Inflammatory macrophage treated with lipopolysaccharide for 4 hours (primary cell): ENCODE results near the gene MANF.
A peak's percentile ranks its signal among the peaks of the same experiment; 100 is the strongest.
"Not testable (repeated sequence)": the region's sequence is repeated elsewhere in the genome, so short reads cannot be mapped to it uniquely, and the experiment has no call there.

Experiments used
- DNase-seq: peaks from one replicate; pipeline ENCODE4 v3.0.0-alpha.2; 2020

MANF gene

DNA sequence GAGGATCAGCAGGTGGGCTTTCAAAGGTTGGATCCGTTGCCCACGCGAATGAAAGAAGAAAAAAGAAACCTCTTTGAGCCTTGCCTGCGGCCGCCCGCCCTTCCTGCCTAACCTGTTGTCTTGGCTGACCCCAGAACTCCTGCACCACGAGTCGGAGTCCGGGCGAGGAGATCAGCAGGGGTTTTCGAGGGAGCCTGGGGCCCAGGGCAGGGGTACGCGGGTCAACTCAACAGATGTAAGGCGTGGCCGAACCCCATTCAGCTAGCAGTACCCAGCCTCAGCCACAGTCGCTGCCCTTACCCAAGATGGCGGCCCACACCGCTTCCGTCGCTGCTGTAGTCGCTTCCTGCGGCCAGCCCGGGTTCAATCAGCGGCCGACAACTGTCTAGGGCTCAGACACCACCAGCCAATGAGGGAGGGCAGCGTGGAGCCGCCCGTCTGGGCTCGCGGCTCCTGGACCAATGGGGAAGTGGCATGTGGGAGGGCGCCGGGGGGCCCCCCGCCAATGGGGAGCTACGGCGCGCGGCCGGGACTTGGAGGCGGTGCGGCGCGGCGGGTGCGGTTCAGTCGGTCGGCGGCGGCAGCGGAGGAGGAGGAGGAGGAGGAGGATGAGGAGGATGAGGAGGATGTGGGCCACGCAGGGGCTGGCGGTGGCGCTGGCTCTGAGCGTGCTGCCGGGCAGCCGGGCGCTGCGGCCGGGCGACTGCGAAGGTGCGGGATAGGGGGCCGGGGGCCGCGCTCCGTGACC, at the start of gene MANF:
Gene MANF, plus strand, starts transcription at position 566 of the 748 bp plus-strand sequence. Its CDS starts 52 bp downstream, at position 618.
- DNase-seq, result peak; percentile 99

DNA sequence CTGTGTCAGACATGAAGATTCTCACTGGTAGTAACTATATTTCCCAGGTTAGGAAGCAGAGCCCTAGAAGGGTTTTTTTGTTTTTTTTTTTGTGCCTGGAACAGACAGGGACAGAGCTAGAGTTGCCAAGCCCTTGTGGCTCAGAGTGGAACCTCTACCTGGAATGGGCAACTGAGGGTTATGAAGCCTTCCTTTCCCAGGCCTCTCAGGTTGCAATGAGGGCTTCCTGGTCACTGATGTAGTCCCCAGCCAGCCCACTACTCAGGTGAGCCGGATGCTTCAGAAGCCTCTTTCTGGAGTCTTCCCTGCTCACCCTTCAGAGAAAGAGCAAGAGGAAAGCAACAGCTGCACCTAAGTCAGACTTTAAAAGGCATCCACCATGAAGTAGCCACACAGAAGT, 48.8 kb upstream of the MANF start:
- DNase-seq, result no peak

DNA sequence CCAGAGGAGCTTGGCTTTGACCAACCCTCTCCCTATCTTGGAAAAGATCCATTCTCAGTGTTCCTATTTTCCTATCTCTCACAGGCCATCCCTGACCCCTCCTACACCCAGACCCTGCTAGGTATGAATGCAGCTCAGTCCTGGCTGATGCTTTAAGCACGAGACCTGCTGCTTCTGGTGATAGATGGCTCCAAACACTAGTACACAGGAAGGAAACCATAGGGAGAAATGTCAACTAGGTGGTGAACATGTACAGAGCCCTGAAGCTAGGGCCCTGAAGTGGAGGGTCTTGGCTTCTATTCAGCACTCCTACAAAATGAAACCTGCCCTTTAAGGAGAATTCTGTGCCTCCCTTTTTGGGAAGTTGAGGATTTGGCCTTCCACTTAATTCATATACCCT, 47.4 kb upstream of the MANF start:
- no peak for DNase-seq

DNA sequence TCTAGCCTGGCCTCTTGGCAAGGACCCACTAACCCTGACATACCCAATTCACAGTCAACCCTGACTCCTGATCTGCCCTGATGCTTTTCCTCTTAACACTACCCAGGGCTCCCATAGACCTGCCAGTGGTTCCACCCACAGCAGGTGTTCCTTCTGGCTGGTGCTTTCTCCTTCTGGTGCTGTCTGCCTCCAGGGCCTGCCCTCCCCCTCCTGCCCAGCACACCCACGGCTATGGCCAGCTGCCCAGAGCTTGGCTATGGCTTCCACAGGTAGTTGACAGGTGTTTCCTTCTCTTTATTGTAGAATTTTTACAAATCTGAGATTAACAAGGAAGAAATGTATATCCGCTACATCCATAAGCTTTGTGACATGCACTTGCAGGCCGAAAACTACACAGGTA, 46.5 kb upstream of the MANF start:
- DNase-seq, result no peak

DNA sequence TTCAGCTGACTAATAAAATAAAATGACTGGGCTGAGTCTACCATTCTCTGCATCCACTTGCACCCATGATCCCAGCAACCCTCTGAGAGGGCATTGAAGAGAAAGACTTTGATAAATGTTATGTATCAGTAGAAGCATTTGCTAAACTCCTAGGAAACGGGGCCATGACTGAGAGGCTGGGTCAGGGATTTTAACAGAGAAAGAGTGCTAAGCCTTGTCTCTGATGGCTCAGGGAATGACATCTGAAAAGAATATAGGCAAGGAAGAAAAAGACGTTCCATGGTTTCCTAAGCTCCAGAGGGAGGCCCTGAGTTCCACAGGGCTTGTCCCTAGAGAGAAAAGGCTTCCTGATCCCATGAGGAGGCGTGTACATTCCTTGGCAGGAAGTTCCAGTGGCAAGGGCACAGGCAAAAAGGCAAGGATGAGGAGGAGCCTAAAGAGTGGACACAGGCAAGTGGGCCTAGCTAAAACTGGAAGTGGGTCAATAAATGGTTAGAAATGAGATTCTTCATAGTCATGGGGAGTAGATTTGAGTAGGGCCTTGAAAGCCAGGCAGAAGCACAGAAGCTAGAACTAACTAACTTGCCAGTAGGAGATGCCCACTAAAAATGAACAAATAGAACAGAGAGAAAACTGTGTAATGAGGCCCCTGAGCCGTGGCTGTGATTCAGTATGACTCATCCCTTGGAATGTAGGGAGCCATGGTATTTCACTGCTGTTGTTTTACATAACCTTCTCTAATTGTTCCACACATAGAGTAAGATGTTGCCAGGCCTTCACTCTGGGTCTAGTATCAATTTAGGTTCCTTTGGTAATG, 44.9 kb upstream of the MANF start:
- peak; percentile 9 for DNase-seq

DNA sequence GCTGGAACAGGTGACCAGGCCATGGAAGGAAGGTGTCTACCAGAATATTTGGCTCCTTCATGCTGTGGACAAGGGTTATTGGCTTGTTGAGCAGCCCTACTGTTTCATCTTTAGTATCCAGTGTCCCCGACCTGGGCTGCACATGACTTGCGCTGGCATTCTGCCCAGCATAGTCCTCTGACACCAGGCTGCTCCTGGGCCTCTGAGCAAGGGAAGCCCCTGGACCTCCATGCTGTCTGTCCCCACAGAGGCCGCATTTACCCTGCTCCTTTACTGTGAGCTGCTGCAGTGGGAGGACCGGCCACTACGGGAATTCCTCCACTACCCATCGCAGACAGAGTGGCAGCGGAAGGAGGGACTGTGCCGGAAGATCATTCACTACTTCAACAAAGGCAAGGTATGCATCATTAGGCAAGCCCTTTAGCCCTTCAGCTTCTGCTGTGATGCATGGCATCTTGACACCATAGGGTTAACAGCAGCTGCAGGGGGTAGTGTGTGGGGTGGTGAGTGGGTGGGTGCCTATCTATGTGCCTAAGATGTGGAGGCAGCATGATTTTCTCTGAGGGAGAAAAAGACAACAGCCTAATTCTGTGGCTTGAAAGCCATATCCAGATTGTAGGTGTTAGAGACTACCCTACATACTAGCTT, 44.0 kb upstream of the MANF start:
- DNase-seq, result no peak

DNA sequence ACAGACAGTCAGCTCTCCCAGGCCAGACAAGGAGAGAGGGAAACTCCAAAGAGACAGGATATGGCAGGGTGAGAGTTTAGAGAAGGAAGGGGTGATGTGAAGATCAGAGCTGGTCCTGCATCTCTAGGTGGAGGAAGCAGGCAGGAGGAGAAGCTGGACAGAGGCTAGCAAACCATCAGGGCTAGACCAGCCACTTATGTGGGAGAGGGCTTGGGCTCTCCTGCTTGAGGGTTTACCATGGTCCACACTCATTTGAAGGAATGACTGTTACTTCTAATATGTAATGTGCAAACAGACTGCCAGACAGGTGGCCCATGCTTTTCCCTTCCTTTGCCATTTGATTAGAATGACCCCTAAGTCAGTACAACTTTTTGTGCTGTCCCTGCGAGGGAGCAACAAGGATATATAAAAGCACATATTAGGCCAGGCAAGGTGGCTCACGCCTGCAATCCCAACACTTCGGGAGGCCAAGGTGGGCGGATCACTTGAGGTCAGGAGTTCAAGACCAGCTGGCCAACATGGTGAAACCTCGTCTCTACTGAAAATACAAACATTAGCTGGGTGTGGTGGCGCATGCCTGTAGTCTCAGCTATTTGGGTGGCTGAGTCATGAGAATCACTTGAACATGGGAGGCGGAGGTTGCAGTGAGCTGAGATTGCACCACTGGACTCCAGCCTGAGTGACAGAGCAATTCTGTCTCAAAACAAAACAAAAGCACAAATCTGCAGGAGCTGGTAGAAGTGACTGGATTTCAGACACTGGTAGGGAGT, 41.0 kb upstream of the MANF start:
- peak; percentile 45 for DNase-seq

DNA sequence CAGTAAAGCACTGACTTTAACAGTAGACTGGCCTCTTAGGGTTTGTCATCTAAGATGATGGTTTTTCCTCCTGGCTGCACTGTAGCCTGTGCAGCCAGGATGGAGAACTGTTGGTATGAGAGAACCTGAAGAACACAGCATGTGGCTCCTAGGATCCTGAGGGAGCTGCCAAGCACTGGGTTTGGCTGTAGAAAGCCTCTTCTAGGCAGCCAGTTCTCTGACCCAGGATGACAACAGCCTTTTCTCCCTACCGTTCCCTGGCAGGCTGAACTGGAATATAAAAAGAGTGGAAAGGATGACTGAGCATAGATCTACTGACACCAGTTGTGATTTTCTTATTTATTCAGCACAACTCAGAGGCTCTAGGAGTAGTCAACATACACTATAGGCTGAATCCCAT, 34.3 kb upstream of the MANF start:
- DNase-seq, result no peak

DNA sequence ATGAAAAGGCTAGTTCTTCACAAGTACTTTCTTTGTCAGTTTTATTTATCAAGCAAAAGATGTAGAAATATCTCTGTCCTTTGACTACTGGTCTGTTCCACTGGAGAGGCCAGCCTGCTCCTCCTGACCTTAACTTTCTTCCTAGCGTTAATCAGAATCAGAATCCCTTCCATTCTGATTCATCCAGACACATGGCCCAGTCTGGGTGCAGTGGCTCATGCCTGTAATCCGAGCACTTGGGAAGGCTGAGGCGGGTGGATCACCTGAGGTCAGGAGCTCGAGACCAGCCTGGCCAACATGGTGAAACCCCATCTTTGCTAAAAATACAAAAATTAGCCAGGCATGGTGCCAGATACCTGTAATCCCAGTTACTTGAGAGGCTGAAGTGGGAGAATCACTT, 32.0 kb upstream of the MANF start:
- DNase-seq, result no peak

DNA sequence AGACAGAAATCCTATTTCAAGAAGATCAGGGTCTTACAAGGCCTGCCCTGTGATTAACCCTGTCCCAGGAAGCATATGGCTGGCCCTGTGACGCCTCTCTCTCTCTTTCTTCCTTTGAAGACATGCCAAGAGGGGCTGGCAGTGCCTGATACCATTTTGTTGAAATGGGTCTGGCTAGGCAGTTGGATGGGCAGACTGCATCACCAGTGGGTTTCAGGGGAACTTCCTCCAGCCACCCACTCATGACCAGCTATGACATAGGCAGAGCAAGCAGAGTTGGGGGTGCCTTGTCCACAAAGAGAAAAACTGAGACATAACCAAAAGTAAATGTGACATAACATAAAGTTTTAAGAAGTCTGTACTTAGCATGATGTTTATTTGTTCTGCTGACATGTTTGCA, 31.4 kb upstream of the MANF start:
- peak; percentile 30 for DNase-seq

DNA sequence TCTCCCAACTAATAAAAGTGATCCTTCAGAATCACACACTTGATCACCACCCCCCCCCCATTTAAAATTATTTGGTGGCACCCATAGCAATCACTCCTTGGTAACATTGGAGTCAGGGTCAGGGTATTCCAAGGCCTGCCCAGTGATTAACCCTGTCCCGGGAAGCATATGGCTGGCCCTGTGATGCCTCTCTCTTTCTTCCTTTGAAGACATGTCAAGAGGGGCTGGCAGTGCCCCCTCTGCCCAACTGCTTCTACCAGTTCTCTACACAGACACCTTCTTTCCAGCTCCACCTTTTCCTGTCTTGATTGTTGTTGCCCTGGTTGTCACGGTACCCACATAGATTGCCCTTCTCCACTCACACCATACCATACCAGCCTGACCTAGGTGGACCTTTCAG, 30.9 kb upstream of the MANF start:
- DNase-seq, result no peak

DNA sequence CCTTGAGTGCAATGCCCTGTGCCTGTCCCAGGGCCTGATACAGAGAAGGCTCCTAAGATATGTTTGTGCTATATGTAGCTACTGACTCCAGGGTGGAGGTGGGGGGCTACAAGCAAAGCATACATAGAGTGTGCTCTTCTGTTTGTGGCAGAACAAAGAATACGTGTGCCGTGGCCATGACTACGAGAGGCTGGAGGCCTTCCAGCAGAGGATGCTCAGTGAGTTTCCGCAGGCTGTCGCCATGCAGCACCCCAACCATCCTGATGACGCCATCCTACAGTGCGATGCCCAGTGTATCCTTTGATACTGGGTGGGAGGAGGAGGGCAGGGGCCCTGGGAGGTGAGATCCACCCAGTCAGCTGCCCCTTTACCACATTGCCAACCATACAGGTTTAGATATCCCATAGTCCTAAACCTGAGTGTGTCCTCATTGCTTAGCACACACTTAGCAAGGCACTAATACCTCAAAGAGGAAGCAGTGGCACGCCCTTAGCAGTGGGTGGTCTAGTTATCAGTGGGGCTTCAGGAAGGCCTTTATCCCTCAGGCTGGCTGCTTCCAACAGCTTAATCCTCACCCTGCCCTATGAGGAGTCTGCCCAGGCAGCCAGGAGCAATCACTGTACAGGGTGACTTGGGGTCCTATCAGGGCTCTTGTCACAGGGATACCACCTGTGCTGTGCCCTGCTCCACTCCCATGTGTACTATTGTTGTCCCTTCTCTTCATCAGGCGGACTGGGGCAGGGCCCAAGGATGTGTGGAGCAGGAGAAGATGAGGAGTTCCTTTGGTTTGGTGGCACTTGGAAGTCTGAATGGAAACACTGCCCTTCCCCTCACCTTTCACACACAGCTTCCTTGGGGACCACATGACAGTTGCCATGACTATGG, 30.1 kb upstream of the MANF start:
- DNase-seq, result no peak

DNA sequence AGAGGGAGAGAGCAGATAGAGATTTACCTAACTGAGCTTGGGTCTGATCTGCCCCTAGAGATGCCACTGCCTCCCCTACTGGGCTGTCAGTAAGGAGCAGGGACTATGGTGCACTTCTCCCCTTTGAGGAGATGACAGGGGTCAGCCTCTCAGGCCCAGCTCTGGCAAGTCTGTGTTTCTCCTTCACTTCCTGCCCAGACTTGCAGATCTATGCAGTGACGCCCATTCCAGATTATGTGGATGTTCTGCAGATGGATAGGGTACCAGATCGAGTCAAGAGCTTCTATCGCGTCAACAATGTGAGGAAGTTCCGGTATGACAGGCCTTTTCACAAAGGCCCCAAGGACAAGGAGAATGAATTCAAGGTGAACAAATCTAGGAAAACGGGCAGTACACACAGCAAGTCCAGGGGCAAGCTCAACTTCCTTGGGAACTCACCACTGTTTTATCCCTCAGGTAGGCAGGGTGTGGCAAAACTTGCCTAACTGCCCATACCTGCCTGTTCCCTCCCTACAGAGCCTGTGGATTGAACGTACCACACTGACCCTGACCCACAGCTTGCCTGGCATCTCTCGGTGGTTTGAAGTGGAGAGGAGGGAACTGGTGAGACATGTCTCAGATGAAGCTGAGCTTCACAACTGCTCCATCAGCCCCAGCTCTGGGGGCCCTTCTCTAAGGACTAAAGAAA, 29.1 kb upstream of the MANF start:
- DNase-seq, result no peak

DNA sequence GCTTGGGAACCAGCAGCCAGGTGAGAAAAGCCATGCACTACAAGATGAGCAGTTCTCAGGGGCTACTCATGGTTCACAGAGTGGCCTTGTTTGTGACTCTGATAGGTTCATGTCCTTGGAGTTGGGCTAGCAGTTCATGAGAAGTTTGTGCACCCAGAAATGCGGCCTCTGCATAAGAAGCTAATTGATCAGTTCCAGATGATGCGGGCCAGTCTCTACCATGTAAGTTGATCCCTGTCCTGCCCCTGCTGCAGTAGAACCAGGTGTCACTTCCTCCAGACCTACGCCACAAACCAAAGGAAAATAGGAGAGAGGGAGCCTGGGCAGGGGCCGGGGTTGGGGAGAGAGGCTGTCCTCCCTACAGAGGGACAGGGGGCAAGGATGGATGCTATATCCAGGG, 27.2 kb upstream of the MANF start:
- DNase-seq, result no peak

DNA sequence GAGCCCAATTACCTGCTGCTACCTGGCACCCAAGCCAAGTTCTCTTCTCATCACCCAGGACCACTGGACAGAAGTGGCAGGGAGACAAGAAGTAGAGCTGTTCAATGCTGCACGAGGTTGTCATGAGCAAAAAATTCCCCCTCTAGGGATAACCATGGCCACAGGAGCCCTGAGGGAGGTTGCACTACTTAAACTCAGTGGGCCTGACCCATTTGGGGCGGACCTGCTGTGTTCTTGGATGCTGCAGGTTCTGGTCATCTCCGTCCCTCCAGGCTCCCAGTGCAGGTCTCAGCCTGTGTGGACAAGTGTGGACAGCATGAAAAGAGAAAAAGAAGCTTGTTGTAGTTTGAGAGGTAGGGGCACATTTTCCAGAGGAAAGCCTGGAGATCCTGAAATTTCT, 26.1 kb upstream of the MANF start:
- DNase-seq, result no peak

DNA sequence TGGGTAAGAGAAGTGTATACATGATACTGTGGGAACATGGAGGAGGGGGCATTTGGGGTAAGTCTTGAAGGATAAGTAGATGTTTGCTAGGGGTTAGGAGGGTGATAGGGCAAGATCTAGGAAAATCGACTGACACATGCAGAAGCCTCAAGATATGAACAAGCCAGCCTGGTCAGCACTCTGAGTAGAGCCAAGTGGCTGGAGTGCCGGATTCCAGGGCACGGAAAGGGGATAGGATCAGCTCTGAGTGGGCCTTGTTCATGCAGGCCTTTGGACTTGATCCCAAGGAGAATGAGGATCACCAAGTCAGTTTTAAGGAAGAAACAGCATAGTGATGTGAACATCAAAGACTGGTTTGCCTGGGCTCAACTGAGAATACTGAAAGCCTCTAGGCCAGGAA, 24.3 kb upstream of the MANF start:
- DNase-seq, result no peak

DNA sequence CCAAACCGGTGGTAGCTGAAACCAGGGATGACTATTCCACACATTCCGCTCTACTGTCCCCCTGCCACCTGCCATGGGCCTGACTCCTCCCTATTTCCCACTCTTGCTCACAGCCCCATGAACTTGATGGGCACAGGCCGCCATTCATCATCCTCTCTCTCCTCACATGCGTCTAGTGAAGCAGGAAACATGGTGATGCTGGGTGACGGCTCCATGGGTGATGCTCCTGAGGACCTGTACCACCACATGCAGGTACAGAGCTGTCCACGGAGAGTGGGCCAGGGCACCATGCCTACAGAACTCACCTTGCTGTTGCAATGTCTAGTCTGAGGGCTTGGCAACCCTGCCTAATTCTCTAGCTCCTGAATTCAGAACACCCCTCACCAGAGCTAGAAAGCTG, 23.3 kb upstream of the MANF start:
- no peak for DNase-seq

DNA sequence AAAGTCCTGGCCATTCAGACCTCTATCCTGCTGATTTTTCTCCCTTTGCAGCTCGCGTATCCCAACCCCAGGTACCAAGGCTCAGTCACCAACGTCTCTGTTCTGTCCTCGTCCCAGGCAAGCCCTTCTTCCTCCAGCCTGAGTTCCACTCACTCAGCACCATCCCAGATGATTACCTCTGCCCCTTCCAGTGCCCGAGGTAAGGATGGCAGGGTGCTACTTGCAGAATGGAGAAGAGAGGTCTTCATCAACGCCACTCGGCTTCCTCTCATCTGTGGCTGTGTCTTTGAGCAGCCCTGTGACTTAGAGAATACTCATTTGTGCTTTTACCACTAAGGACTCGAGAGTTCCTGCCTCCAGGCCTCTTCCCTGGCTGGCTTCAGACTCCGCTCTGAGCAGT, 22.6 kb upstream of the MANF start:
- no peak for DNase-seq

DNA sequence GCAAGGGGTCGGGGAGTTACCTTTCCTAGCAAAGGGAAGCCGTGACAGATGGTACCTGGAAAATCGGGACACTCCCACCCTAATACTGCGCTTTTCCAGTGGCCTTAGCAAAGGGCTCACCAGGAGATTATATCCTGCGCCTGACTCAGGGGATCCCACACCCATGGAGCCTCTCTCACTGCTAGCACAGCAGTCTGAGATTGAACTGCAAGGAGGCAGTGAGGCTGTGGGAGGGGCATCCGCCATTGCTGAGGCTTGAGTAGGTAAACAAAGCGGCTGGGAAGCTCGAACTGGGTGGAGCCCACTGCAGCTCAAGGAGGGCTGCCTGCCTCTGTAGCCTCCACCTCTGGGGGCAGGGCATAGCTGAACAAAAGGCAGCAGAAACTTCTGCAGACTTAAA, 16.8 kb upstream of the MANF start:
- DNase-seq, result not testable (repeated sequence)

DNA sequence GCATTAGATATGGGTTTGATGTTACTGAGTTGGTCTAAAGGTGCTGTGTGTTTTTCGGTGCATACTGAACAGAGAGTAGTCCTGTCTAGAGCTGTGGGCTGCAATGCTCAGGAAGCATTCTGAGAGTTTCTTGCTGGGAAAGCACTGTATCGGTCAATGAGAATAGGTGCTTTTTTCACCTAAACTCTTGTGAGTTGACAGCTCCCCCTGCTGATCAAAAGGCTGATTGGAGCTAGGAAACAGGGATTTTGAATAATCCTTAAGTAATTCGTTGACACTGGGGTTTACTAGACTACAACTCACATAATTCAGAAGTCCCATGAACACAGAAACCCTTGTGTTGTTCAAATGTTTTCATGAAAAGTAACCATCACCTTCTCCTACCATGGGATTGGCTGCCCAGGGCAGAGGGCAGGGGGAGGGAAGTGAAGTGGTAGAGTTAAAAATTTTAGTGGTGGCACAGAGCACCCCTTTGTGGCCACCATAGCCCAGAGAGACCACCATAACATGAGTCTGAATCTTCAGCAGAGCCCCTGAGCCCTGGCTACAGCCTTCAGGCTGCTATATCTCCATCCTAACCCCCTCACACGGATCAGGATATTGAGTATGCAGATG, 13.0 kb upstream of the MANF start:
- DNase-seq, result peak; percentile 45
